ENCODE results near the gene CTTN. TPM values are rescaled to one million over a fixed set of nuclear protein-coding genes. Genes with fewer than 3 reads are reported as not detected.

Gene CTTN
- total and polyA plus RNA-seq, 2 of the 8 experiments (the other 6 are each of a cell fraction or from before 2014, with no cell fraction given) = 84.6 to 216 TPM

DNA sequence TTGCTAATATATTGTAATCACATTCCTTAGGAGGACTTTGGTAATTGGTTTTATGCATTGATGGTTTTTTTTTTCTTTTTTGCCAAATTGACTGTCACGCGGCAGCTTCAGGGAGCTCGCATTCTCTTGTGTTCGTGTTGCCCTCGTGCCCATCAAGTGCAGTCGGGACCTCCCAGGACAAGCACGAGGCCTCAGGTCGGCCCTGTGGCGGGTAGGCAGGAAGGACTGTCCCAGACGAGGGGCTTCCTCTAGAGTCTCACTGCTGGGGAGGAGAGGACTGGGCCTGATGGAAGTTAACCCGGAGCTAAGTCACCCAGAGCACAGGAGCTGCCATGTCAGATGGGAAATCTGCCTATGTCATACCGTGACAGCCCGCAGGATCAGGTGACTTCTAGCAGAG is 37.0 kb downstream of the CTTN start:
- Histone ChIP-seq H2BK120ac (replicated peaks; ENCODE audit: low read depth, low read length) (no peak overlapping the region), H2BK20ac (ENCODE audit: low read length) (no peak overlapping the region), H3K36me3 (ENCODE audit: control insufficient read depth in 2 of 4, insufficient read depth in 4 of 4, low read length in 3 of 4) (peaks cover 21 to 72% (median 60%) of the 10 kb centered on the region in 4 experiments; a peak in 7 of 8 replicates), H3K9me3 (ENCODE audit: insufficient read depth in 2 of 2, low read depth in 1 of 2, low read length in 1 of 2) (no peaks in the 10 kb centered on the region), H2AFZ (ENCODE audit: low read length) (no peak overlapping the region), H3K4me2 (ENCODE audit: insufficient read depth in 1 of 2, low read depth in 2 of 2, low read length in 2 of 2) (no peak overlapping the region), H3K18ac (ENCODE audit: extremely low read depth, low read length) (no peak overlapping the region), H4K5ac (ENCODE audit: insufficient read length, low read depth, low read length) (no peak overlapping the region), H3K23ac (ENCODE audit: insufficient read length) (no peak overlapping the region), H4K91ac (replicated peaks; ENCODE audit: insufficient read length, low read length) (no peak overlapping the region), H4K8ac (ENCODE audit: extremely low read depth, insufficient read depth, low read length) (no peak overlapping the region), H2BK5ac (ENCODE audit: low read depth, low read length) (no peak overlapping the region; the same call in 1 of the 2 replicates), H3K79me2 (ENCODE audit: control insufficient read depth in 1 of 2, insufficient read depth in 2 of 2, low read length in 2 of 2) (no peaks in the 10 kb centered on the region), H3K27me3 (replicated peaks in 1 of 4; ENCODE audit: control insufficient read depth in 3 of 4, extremely low read depth in 1 of 4, insufficient read depth in 3 of 4, low read length in 3 of 4) (no peaks in the 10 kb centered on the region), H3K9ac (replicated peaks in 1 of 4; ENCODE audit: extremely low read depth in 1 of 4, low read depth in 3 of 4, low read length in 3 of 4) (no peak overlapping the region), H3K4ac (replicated peaks; ENCODE audit: insufficient read length, low read depth, low read length) (no peak overlapping the region), H3K79me1 (ENCODE audit: low read depth, low read length) (no peaks in the 10 kb centered on the region; the same call in 1 of the 2 replicates), H3K56ac (replicated peaks; ENCODE audit: insufficient read length, low read depth, low read length) (no peak overlapping the region), H2BK15ac (ENCODE audit: low read length) (no peak overlapping the region), H2BK12ac (ENCODE audit: low read depth, low read length) (no peak overlapping the region), H3K14ac (ENCODE audit: insufficient read length) (no peak overlapping the region), H2AK5ac (ENCODE audit: low read depth, low read length) (no peak overlapping the region), H3K4me1 (replicated peaks in 1 of 4; ENCODE audit: control insufficient read depth in 3 of 4, insufficient read depth in 4 of 4, low read length in 3 of 4) (peaks cover 0 to 3% (median 0%) of the 10 kb centered on the region in 4 experiments; a peak in 1 of 7 replicates), H3K27ac (ENCODE audit: low read depth, low read length) (no peak overlapping the region), H4K20me1 (replicated peaks in 1 of 2; ENCODE audit: control insufficient read depth in 1 of 2, insufficient read depth in 2 of 2, low read length in 2 of 2) (peaks cover 12 to 26% of the 10 kb centered on the region in 2 experiments), H3K23me2 (ENCODE audit: low read depth, low read length) (no peaks in the 10 kb centered on the region), H3K4me3 (ENCODE audit: extremely low read depth in 1 of 4, insufficient read depth in 2 of 4, low read depth in 3 of 4, low read length in 4 of 4) (no peak overlapping the region)
- POLR2A ChIA-PET (ENCODE audit: partially characterized antibody) = interaction anchor here (0.6 to 1.8 kb wide), 3 partner anchors 8 to 27 kb away, joined by 3 to 4 read pairs (median 4); no protein-coding TSS in a partner anchor
- FAIRE-seq = no peak
- DNase-seq (ENCODE audit: low read depth in 1 of 2, low spot score in 2 of 2) = no peak
- no peak for TF ChIP-seq KDM5A (IDR thresholded peaks at IDR 0.05; ENCODE audit: low read length)
- no peak for TF ChIP-seq EGR1 (IDR thresholded peaks at IDR 0.05; ENCODE audit: borderline replicate concordance, low read depth, low read length)
- no peak for TF ChIP-seq HDAC2 (IDR thresholded peaks at IDR 0.05; ENCODE audit: borderline replicate concordance in 1 of 2, low read depth in 2 of 2, low read length in 2 of 2)
- TF ChIP-seq JUN (IDR thresholded peaks at IDR 0.05; ENCODE audit: low read depth, low read length) = no peak
- TF ChIP-seq NRF1 (IDR thresholded peaks at IDR 0.05; ENCODE audit: low read depth, low read length) = no peak
- TF ChIP-seq, protein P1, sequence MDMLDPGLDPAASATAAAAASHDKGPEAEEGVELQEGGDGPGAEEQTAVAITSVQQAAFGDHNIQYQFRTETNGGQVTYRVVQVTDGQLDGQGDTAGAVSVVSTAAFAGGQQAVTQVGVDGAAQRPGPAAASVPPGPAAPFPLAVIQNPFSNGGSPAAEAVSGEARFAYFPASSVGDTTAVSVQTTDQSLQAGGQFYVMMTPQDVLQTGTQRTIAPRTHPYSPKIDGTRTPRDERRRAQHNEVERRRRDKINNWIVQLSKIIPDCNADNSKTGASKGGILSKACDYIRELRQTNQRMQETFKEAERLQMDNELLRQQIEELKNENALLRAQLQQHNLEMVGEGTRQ (IDR thresholded peaks at IDR 0.05; ENCODE audit: low read length) = no peak
- TF ChIP-seq GTF2F1 (IDR thresholded peaks at IDR 0.05; ENCODE audit: borderline replicate concordance, low read depth, low read length) = no peak
- 85% methylated on average over 13 of the region's 13 CpGs; no CpG with 5 or more reads in 1 of the 2 experiments for WGBS, 2 experiments (ENCODE audit: extremely low coverage in 1 of 2, insufficient coverage in 1 of 2, insufficient read length in 1 of 2, insufficient replicate concordance in 2 of 2, low coverage in 1 of 2, low lambda C conversion rate in 2 of 2, missing lambda C conversion rate in 1 of 2)
- CTCF ChIA-PET (ENCODE audit: partially characterized antibody) = interaction anchor here (0.7 kb wide), 3 partner anchors 9 to 983 kb away, joined by 3 read pairs; no protein-coding TSS in a partner anchor

All from H1 (cell line).